GM18517 (cell line): ENCODE measurements around the gene LDLRAP1.
"Not testable (repeated sequence)": the region's sequence is repeated elsewhere in the genome, so short reads cannot be mapped to it uniquely, and the experiment has no call there.

Experiments used
- ATAC-seq: cut with Tn5 transposase; IDR thresholded peaks from one replicate; pipeline ENCODE4 v1.9.1; 2021; ENCODE audit warnings: mild to moderate bottlenecking, moderate library complexity; ENCODE audit not compliant: unreplicated experiment

LDLRAP1 gene

GRCh38 chr1:25572708-25573590 is 29.5 kb downstream of the LDLRAP1 start:
- no peak for ATAC-seq

GRCh38 chr1:25573591-25573930 is 30.2 kb downstream of the LDLRAP1 start:
- no peak for ATAC-seq

GRCh38 chr1:25573961-25574360 is 30.6 kb downstream of the LDLRAP1 start:
- ATAC-seq, result no peak

- no peak for ATAC-seq
These were observed 31.8 kb downstream of the LDLRAP1 start for GRCh38 chr1:25575191-25575590.

- no peak for ATAC-seq
These were observed 33.2 kb downstream of the LDLRAP1 start for GRCh38 chr1:25576459-25577133.

GRCh38 chr1:25577134-25577920 is 33.9 kb downstream of the LDLRAP1 start:
- no peak for ATAC-seq

GRCh38 chr1:25579292-25580252 is 36.2 kb downstream of the LDLRAP1 start:
- no peak for ATAC-seq

- no peak for ATAC-seq
These were observed 37.5 kb downstream of the LDLRAP1 start for GRCh38 chr1:25580927-25581326.

GRCh38 chr1:25581764-25582163 is 38.4 kb downstream of the LDLRAP1 start:
- ATAC-seq, result no peak

- no peak for ATAC-seq
These were observed 40.3 kb downstream of the LDLRAP1 start for GRCh38 chr1:25583519-25584370.

GRCh38 chr1:25586181-25586588 is 42.8 kb downstream of the LDLRAP1 start:
- no peak for ATAC-seq

- no peak for ATAC-seq
These were observed 43.9 kb downstream of the LDLRAP1 start for GRCh38 chr1:25587290-25587689.

GRCh38 chr1:25588224-25588623 is 44.8 kb downstream of the LDLRAP1 start:
- not testable (repeated sequence) for ATAC-seq

GRCh38 chr1:25588786-25589185 is 45.4 kb downstream of the LDLRAP1 start:
- ATAC-seq, result not testable (repeated sequence)

- ATAC-seq, result no peak
These were observed 46.9 kb downstream of the LDLRAP1 start for GRCh38 chr1:25590096-25590824.

- no peak for ATAC-seq
These were observed 50.5 kb downstream of the LDLRAP1 start for GRCh38 chr1:25593861-25594260.

GRCh38 chr1:25594971-25595370 is 51.6 kb downstream of the LDLRAP1 start:
- no peak for ATAC-seq

- ATAC-seq, result not testable (repeated sequence)
These were observed 53.2 kb downstream of the LDLRAP1 start for GRCh38 chr1:25596641-25597040.

- no peak for ATAC-seq
These were observed 55.5 kb downstream of the LDLRAP1 start for GRCh38 chr1:25598879-25599278.
